ACHN (cell line): ENCODE data around the gene HIF1A.
A peak's percentile ranks its signal among the peaks of the same experiment; 100 is the strongest.
"Not testable (repeated sequence)": the region's sequence is repeated elsewhere in the genome, so short reads cannot be mapped to it uniquely, and the experiment has no call there.

Experiments
- DNase-seq: peaks from one replicate; pipeline ENCODE4 v3.0.0-alpha.2; 2015
- in situ Hi-C: cut with HindIII; loops from 2 replicates; pipeline ENCODE4 v1.10.0; 2017; ENCODE audit warnings: low sequenced_read_pairs, low pct_ligation_motif_present, low pct_unique_long_range_greater_than_20kb

The HIF1A gene

GRCh38 chr14:61730756-61731373 is 35.6 kb downstream of the HIF1A start:
- in situ Hi-C loops = loop anchor here (25.0 kb wide), 1 partner anchor 269 kb away; no protein-coding TSS in a partner anchor
- peak; percentile 27 for DNase-seq

- in situ Hi-C loops = loop anchor here (25.0 kb wide), 1 partner anchor 272 kb away; no protein-coding TSS in a partner anchor
- DNase-seq = no peak
Measured at GRCh38 chr14:61733972-61734371, 38.7 kb downstream of the HIF1A start.

DNA sequence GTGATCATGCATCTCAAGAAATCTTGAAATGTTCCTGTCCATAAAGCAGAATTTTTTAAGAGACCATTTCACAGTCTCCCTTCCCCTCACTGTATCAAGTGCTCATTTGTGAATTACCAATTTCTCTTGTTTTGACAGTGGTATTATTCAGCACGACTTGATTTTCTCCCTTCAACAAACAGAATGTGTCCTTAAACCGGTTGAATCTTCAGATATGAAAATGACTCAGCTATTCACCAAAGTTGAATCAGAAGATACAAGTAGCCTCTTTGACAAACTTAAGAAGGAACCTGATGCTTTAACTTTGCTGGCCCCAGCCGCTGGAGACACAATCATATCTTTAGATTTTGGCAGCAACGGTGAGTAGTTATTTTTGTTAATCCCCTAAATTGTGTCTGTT is 41.4 kb downstream of the HIF1A start:
- no peak for DNase-seq
- in situ Hi-C loops = loop anchor here (25.0 kb wide), 1 partner anchor 274 kb away; no protein-coding TSS in a partner anchor

GRCh38 chr14:61737915-61738314 is 42.6 kb downstream of the HIF1A start:
- in situ Hi-C loops = loop anchor here (25.0 kb wide), 1 partner anchor 276 kb away; no protein-coding TSS in a partner anchor
- no peak for DNase-seq

DNA sequence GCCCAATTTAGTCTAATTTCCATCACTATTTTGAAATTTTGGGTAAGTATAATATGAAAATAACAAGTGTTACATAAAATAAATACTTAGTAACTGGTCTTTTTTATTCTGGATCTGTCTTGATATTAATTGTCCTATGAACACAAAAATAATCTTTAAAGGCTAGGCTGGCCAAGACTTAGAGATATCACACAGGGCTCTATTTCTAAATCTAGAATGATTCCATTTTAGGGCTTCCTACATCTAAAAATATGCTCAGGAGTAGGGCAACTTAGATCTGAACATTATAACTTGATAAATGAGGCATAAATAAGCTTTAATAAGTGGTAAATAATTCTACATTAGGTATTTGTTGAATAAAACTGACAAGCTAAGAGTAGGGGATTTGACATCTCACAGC is 43.8 kb downstream of the HIF1A start:
- no peak for DNase-seq
- in situ Hi-C loops = loop anchor here (25.0 kb wide), 1 partner anchor 277 kb away; no protein-coding TSS in a partner anchor

DNA sequence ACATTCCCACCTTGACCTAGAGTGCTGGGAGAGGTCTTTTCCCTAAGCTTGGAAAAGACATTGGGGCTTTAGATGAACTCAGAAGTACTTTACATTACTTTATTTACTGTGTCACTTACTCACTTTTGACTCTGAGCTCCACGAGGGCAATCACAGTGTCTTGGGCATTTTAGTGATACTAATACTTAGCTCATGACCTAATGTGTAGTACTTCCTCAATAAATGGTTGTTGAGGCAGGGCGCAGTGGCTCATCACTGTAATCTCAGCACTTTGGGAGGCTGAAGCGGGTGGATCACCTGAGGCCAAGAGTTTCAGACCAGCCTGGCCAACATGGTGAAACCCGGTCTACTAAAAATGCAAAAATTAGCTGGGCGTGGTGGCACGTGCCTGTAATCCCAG is 47.1 kb downstream of the HIF1A start:
- in situ Hi-C loops = loop anchor here (25.0 kb wide), 1 partner anchor 280 kb away; no protein-coding TSS in a partner anchor
- no peak for DNase-seq

DNA sequence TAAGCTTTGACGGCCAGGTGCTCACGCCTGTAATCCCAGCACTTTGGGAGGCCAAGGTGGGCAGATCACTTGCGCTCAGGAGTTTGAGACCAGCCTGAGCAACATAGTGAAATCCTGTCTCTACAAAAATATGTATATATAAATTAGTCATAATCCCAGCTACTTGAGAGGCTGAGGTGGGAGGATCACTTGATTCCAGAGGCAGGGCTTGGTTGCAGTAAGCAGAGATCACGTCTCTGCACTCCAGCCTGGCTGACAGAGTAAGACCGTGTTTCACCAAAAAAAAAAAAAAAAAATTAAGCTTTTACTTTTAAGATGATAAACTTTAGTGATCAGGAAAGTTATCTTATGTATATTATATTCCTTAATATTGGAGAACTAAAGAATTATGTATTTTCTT is 48.9 kb downstream of the HIF1A start:
- in situ Hi-C loops = loop anchor here (25.0 kb wide), 1 partner anchor 282 kb away; no protein-coding TSS in a partner anchor
- no peak for DNase-seq

- DNase-seq = peak; percentile 42
- in situ Hi-C loops = loop anchor here (25.0 kb wide), 1 partner anchor 284 kb away; no protein-coding TSS in a partner anchor
Measured at GRCh38 chr14:61746346-61746745, 51.0 kb downstream of the HIF1A start.

GRCh38 chr14:61746881-61747280 is 51.6 kb downstream of the HIF1A start:
- in situ Hi-C loops = loop anchor here (25.0 kb wide), 1 partner anchor 285 kb away; no protein-coding TSS in a partner anchor
- no peak for DNase-seq

DNA sequence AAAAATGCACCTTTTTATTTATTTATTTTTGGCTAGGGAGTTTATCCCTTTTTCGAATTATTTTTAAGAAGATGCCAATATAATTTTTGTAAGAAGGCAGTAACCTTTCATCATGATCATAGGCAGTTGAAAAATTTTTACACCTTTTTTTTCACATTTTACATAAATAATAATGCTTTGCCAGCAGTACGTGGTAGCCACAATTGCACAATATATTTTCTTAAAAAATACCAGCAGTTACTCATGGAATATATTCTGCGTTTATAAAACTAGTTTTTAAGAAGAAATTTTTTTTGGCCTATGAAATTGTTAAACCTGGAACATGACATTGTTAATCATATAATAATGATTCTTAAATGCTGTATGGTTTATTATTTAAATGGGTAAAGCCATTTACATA is 52.0 kb downstream of the HIF1A start:
- no peak for DNase-seq
- in situ Hi-C loops = loop anchor here (25.0 kb wide), 1 partner anchor 285 kb away; no protein-coding TSS in a partner anchor

GRCh38 chr14:61749264-61749663 is 54.0 kb downstream of the HIF1A start:
- in situ Hi-C loops = loop anchor here (25.0 kb wide), 1 partner anchor 287 kb away; no protein-coding TSS in a partner anchor
- DNase-seq = peak; percentile 31

DNA sequence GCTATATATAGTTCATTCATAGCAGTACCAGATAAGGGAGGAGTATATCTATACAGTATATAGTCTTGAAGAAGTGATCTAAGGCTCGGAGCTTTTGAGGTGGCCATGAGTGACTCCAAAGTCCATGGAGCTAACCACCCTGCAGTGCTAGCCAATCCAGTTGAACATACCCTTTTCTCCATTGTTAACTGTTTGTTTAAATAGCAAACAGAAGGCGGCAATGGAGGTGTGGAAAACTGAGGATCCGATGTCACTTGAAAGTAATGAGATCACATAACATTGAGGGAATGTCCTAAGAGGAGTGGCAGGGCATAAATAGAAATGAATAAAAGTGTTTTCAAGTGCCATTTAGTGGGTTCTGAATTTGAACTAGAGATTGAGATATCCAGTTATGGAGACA is 54.6 kb downstream of the HIF1A start:
- peak; percentile 50 for DNase-seq
- in situ Hi-C loops = loop anchor here (25.0 kb wide), 1 partner anchor 288 kb away; no protein-coding TSS in a partner anchor

DNA sequence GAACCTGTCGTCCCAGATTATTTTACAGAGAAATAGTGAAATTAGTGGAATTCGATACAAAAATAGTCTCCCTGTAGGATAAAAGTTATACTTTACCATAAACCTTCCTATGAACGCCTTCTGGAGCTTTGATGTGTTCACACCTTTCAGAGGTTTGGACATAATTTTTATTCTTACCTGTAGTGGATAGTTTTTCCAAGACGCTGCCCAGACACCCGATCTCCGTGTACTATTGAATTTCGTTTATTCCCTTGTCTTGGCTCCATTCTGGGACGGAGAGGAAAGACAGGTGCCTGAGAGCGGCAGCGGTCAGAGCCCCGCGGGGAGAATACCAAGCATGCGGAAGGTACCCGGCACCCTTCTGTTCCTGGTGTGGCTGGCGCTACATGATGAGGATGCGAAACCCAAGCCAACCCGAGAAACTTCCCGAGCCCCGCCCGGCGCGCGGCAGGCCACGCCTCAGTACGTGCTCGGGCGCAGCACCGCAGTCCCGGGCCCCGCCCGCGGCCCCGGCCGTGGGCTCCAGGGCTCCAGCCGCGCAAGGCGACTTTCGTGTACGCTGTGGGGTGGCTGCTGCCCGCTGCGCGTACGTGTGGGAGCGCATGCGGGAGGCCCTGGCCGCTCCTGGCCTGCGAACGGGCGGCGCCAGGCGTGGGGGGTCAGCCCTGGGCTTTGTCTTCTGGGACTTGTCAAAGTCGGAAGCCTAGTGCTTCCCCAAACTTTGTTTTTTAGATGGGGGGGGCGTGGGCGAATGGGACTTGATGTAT is 55.6 kb downstream of the HIF1A start:
- DNase-seq = peak; percentile 87
- in situ Hi-C loops = no loop called here

GRCh38 chr14:61751475-61751989 is 56.2 kb downstream of the HIF1A start:
- in situ Hi-C loops = no loop called here
- DNase-seq = no peak

DNA sequence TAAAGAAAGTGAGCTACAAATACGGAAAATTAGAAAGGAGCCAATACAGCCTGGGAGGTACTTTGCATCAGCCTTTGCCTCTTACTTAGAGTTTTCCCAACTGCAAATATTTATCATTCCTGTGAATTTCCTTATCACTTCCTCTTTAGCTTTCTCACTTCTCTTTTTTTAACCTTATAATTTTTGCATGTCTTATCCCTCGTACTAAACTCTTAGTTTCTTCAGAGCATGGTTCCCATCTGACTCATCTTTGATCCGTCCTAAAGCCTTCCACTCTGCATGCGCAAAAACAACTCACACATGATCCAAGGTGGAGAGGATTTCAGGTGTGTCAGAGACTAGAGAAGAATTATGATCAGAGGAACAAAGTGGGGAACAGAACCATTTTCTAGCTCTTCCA is 57.3 kb downstream of the HIF1A start:
- in situ Hi-C loops = no loop called here
- DNase-seq = no peak

GRCh38 chr14:61753631-61754030 is 58.3 kb downstream of the HIF1A start:
- in situ Hi-C loops = no loop called here
- DNase-seq = no peak

GRCh38 chr14:61754627-61755381 is 59.5 kb downstream of the HIF1A start:
- DNase-seq = peak; percentile 33
- in situ Hi-C loops = no loop called here

DNA sequence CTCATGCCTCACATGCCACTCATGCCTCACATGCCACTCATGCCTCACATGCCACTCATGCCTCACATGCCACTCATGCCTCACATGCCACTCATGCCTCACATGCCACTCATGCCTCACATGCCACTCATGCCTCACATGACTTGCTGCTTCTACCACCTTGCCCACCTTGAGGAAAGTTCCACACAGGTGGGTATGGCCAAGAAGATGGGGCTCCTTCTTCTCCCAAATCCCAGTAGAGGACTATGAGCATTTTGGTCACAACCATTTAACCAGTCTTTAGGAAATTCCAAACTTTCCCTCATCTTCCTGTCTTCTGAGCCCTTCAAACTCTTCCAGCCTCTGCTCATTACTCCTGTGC is 60.0 kb downstream of the HIF1A start:
- in situ Hi-C loops = not testable (repeated sequence)

More for the DNA sequence above, 60.0 kb downstream of the HIF1A start:
- DNase-seq = not testable (repeated sequence)
